AG10803 (cell line): ENCODE measurements around the gene TBC1D7.
A peak's percentile ranks its signal among the peaks of the same experiment; 100 is the strongest.

Experiments used
- DNase-seq: peaks from one replicate; pipeline ENCODE4 v3.0.0; 2010; ENCODE audit warnings: low read depth
- H3K4me3 ChIP-seq: 2 replicates; pipeline ENCODE4 v1.5.1; 2011; ENCODE audit warnings: mild to moderate bottlenecking, low read length, control low read depth
- CTCF ChIP-seq: conservative IDR thresholded peaks from 2 replicates; pipeline ENCODE4 v1.5.1; 2011; ENCODE audit warnings: mild to moderate bottlenecking, low read length, control low read depth, inconsistent platforms

TBC1D7 gene

DNA sequence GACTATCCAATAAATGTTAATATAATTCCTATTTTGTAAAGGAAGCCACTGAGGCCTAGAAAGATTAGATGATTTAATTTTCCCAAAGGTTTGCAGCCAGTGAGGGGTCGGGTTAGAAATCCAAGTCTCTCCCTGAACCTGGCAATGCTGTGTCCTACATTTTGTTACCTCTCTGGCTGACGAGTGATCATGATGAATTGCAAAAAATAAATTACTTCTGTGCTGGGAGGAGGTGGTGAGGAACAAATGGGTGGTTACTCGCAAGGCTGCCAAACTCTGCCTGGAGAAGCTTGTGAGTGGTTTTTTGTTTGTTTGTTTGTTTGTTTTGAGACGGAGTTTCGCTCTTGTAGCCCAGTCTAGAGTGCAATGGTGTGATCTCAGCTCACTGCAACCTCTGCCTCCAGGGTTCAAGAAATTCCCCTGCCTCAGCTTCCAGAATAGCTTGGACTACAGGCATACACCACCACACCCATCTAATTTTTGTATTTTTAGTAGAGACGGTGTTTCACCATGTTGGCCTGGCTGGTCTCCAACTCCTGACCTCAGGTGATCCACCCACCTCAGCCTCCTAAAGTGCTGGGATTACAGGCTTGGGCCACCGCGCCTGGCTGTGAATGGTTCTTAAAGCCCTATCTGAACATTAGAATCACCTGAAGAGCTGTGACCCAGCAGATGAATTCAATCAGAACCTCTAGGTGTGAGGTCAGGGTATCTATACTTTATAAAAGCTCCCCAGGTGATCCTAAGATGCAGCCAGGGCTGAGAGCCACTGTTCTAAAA, 20.2 kb upstream of the TBC1D7 start:
- no peak for DNase-seq
- no peak for TF ChIP-seq CTCF
- H3K4me3 ChIP-seq: no peak overlapping the region

- no peak overlapping the region for H3K4me3 ChIP-seq
- DNase-seq: no peak
- TF ChIP-seq CTCF: no peak
Observed at GRCh38 chr6:13346245-13346644, 17.9 kb upstream of the TBC1D7 start.

GRCh38 chr6:13342414-13343019, 14.2 kb upstream of the TBC1D7 start:
- DNase-seq: no peak

GRCh38 chr6:13339863-13340630, 11.7 kb upstream of the TBC1D7 start:
- TF ChIP-seq CTCF: no peak
- H3K4me3 ChIP-seq: no peak overlapping the region
- DNase-seq: no peak

More at GRCh38 chr6:13342414-13343019, 14.2 kb upstream of the TBC1D7 start:
- H3K4me3 ChIP-seq: no peak overlapping the region
- no peak for TF ChIP-seq CTCF

GRCh38 chr6:13338038-13338437, 9.7 kb upstream of the TBC1D7 start:
- H3K4me3 ChIP-seq: no peak overlapping the region
- peak; percentile 54 for DNase-seq
- TF ChIP-seq CTCF: no peak

DNA sequence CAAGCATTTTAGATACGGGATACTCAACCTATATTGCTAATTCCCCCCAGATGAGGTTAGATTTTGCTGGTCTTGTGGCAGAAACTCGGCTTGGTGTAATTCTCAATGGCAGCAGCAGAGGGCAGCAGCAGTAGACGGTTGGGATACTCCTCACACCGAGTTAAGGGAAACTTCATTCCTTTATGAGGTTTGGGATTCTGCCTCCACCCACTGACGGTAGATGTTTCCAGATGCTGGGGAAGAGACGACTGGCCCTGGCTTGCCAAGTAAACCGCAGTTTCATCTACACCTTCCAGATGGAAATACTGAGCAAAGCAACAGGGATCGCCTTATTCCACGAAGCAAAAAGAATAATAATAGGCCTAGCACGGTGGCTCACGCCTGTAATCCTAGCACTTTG, 8.2 kb upstream of the TBC1D7 start:
- DNase-seq: peak; percentile 98
- TF ChIP-seq CTCF: peak; percentile 98
- H3K4me3 ChIP-seq: no peak overlapping the region
